AG09319 (cell line): Measurements from ENCODE around the gene RASL12.
A peak's percentile ranks its signal among the peaks of the same experiment; 100 is the strongest.

ENCODE experiments used
- DNase-seq: peaks from one replicate; pipeline ENCODE4 v3.0.0-alpha.2; 2010; ENCODE audit warnings: low read depth; ENCODE audit errors: extremely low read depth
- TF ChIP-seq, protein P1 (sequence below): IDR thresholded peaks from 2 replicates; pipeline ENCODE4 v1.5.1; 2011; ENCODE audit warnings: low read depth, mild to moderate bottlenecking, inconsistent platforms, low read length, moderate library complexity

The RASL12 gene

GRCh38 chr15:65056868-65057548 is 10.8 kb downstream of the RASL12 start:
- TF ChIP-seq, protein P1, sequence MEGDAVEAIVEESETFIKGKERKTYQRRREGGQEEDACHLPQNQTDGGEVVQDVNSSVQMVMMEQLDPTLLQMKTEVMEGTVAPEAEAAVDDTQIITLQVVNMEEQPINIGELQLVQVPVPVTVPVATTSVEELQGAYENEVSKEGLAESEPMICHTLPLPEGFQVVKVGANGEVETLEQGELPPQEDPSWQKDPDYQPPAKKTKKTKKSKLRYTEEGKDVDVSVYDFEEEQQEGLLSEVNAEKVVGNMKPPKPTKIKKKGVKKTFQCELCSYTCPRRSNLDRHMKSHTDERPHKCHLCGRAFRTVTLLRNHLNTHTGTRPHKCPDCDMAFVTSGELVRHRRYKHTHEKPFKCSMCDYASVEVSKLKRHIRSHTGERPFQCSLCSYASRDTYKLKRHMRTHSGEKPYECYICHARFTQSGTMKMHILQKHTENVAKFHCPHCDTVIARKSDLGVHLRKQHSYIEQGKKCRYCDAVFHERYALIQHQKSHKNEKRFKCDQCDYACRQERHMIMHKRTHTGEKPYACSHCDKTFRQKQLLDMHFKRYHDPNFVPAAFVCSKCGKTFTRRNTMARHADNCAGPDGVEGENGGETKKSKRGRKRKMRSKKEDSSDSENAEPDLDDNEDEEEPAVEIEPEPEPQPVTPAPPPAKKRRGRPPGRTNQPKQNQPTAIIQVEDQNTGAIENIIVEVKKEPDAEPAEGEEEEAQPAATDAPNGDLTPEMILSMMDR = no peak
- no peak for DNase-seq

DNA sequence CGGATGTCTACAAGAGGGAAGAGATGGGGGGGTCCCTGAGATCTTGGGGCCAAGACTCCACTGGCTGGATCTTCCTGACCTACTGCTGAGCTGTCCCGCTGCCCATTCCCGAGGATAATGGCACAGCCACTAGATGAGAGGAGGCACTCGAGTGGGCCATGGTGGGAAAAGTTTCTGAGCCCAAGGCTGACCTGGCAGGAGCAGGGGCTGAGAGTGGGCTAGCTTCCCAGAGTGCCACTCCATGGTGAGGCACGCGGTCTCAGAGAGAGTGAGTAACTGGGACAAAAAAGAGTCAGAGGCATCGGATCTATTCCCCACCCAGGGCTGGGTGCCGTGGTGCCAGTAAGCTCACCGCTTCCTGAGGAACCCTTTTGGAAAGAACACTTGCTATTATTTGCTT is 11.7 kb downstream of the RASL12 start:
- TF ChIP-seq, protein P1 = no peak
- DNase-seq = no peak

GRCh38 chr15:65055201-65055870 is 12.5 kb downstream of the RASL12 start:
- TF ChIP-seq, protein P1 = no peak

DNA sequence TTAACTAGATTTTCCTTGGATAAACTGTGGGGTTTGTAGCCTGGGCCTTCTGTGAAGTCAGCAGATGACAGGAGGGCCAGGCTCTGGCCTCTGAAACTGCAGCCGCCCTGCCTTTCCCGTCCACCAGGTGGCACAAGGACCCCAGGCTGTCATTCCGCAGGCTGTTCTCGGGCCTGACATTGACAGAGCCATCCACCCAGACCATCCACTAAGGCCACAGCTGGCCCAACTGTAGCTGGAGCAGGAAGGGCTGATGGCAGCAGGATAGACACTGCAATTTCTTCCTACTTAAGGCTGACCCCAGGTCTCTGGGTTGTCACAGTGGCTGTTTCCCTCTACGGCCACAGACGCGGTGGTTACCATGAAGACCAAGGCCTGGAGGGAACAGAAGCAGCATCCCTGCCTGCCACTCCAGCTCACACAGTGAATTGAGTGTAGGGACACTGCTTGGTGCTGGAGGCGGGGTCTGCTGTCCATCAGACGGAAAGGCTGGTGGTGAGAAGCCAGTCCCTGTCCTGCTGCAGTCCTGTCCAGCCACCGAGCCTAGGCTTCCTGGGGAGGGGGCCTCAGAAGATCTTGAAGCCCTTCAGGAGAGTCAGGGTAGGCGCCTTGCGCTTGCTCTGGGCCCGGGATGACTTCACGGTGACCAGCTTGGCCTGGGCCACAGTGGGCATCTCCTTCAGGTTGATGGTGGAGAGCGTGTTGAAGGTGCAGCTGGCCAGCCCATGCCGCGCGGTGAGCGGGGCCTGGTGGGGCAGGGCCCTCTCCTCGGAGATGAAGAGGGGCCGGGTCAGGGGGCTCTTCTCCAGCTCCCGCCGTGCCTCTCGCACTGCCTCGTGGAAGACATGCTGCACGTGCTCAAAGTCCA is 13.2 kb downstream of the RASL12 start:
- TF ChIP-seq, protein P1 = peak; percentile 98
- no peak for DNase-seq

More at GRCh38 chr15:65055201-65055870, 12.5 kb downstream of the RASL12 start:
- DNase-seq = no peak

DNA sequence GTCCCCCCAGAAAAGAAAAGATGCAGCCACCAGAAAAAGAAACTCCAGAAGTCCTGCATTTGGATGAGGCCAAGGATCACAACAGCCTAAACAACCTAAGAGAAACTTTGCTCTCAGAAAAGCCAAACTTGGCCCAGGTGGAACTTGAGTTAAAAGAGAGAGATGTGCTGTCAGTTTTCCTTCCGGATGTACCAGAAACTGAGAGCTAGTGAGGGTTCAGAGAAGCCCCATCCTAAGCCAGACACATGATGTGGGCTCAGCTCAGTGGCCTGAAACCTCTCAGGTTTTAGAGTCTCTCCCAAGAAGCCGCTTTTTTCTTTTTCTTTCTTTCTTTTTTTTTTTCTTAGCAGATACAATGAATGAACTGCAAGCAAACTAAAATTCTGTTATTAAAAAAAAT is 14.8 kb downstream of the RASL12 start:
- no peak for DNase-seq
- TF ChIP-seq, protein P1 = no peak

- TF ChIP-seq, protein P1 = no peak
- DNase-seq = no peak
Observed at GRCh38 chr15:65051266-65051665, 16.5 kb downstream of the RASL12 start.
